Endothelial cell of umbilical vein (primary cell): ENCODE measurements around the gene RPS15A. TPM values are rescaled to one million over a fixed set of nuclear protein-coding genes. Genes with fewer than 3 reads are reported as not detected.

Source experiments
- BruUV-seq: library from RNA; stranded (reverse); fragments of 400-500 nt; replicated peaks from 2 replicates; lab custom pipeline; 2021; lab: Mats Ljungman, UMichigan
- CTCF ChIA-PET: fragments of 300-600, 350-600 bp; sonication (Branson Sonifier 250); formaldehyde crosslinking; loops from one replicate; lab custom pipeline; 2021; ENCODE audit warnings: antibody characterized with exemption, inconsistent platforms; lab: Charles Lee
- POLR2A ChIA-PET: fragments of 300-600, 350-600 bp; sonication (Branson Sonifier 250); formaldehyde crosslinking; loops from one replicate; lab custom pipeline; 2021; ENCODE audit warnings: antibody characterized with exemption, inconsistent platforms; lab: Charles Lee
- DNase-seq: peaks from one replicate; pipeline ENCODE4 v3.0.0-alpha.2; 2011; ENCODE audit warnings: low read depth, low spot score
- FAIRE-seq: peaks from 2 replicates; lab custom pipeline; 2011; peaks lifted over from hg19 to GRCh38; lab: Jason Lieb, UNC
- H2AFZ ChIP-seq: 2 replicates; pipeline ENCODE4 v1.6.0; 2012; ENCODE audit warnings: low read depth, low read length, control low read depth, inconsistent platforms
- H3K27ac ChIP-seq: 2 replicates; pipeline ENCODE4 v1.5.1; 2011; ENCODE audit warnings: low read depth, mild to moderate bottlenecking, control low read depth, low read length, moderate library complexity; ENCODE audit not compliant: insufficient read depth
- H3K27me3 ChIP-seq, 2 experiments: 2 replicates each; pipeline versions ENCODE4 v1.6.0 to v1.6.1; 2011; ENCODE audit warnings: low read length in 2 of 2, mixed read lengths in 1 of 2; ENCODE audit not compliant: control insufficient read depth in 2 of 2, insufficient read depth in 2 of 2
- H3K36me3 ChIP-seq, 2 experiments: 2 replicates in 1 of 2; 3 replicates in 1 of 2; pipeline ENCODE4 v1.5.1; 2011; ENCODE audit warnings: low read length in 2 of 2, mild to moderate bottlenecking in 1 of 2, moderate library complexity in 1 of 2; ENCODE audit not compliant: control insufficient read depth in 2 of 2, insufficient read depth in 2 of 2; ENCODE audit errors: extremely low read depth in 1 of 2
- H3K4me1 ChIP-seq: 3 replicates; pipeline ENCODE4 v1.5.1; 2011; ENCODE audit warnings: mild to moderate bottlenecking, low read length; ENCODE audit not compliant: control insufficient read depth, insufficient read depth; ENCODE audit errors: extremely low read depth
- H3K4me2 ChIP-seq: 2 replicates; pipeline ENCODE4 v1.6.1; 2011; ENCODE audit warnings: low read length, control low read depth, mixed read lengths; ENCODE audit not compliant: insufficient read depth
- H3K4me3 ChIP-seq, 3 experiments: fragments of 200-600 bp in 1 of 3; sonication (generic), shearing (Covaris generic) in 1 of 3; replicated peaks in 1 of 3; 2 replicates each; pipeline ENCODE4 v1.5.1; 2011 to 2016; ENCODE audit warnings: control low read depth in 3 of 3, low read length in 3 of 3, mild to moderate bottlenecking in 2 of 3, inconsistent platforms in 1 of 3, low read depth in 1 of 3, moderate library complexity in 1 of 3; ENCODE audit not compliant: insufficient read depth in 1 of 3
- H3K79me2 ChIP-seq: 2 replicates; pipeline ENCODE4 v1.6.0; 2012; ENCODE audit warnings: low read length, inconsistent platforms; ENCODE audit not compliant: control insufficient read depth, insufficient read depth
- H3K9ac ChIP-seq: replicated peaks from 2 replicates; pipeline ENCODE3; 2011; ENCODE audit warnings: low read length, control low read depth; ENCODE audit not compliant: insufficient read depth; ENCODE audit errors: extremely low read depth
- H3K9me1 ChIP-seq: replicated peaks from 3 replicates; pipeline ENCODE4 v1.6.0; 2011; ENCODE audit warnings: mild to moderate bottlenecking, low read length; ENCODE audit not compliant: control insufficient read depth, insufficient read depth; ENCODE audit errors: extremely low read depth
- H3K9me3 ChIP-seq: replicated peaks from 2 replicates; pipeline ENCODE4 v1.5.1; 2012; ENCODE audit warnings: low read length, inconsistent platforms; ENCODE audit not compliant: control insufficient read depth, insufficient read depth
- H4K20me1 ChIP-seq: replicated peaks from 2 replicates; pipeline ENCODE3; 2011; ENCODE audit warnings: mild to moderate bottlenecking, low read length; ENCODE audit not compliant: control insufficient read depth, insufficient read depth; ENCODE audit errors: extremely low read depth
- EZH2 ChIP-seq: IDR thresholded peaks from 2 replicates; pipeline ENCODE4 v1.6.1; 2012; ENCODE audit warnings: borderline replicate concordance, low read depth, mild to moderate bottlenecking, moderate library complexity, low read length, inconsistent platforms; ENCODE audit not compliant: severe bottlenecking
- FOS ChIP-seq: IDR thresholded peaks from 2 replicates; pipeline ENCODE4 v1.6.1; 2011; ENCODE audit warnings: mild to moderate bottlenecking, low read length, moderate library complexity, borderline replicate concordance; ENCODE audit not compliant: insufficient read depth
- GATA2 ChIP-seq: IDR thresholded peaks from 2 replicates; pipeline ENCODE4 v1.7.0; 2011; ENCODE audit warnings: low read depth, mild to moderate bottlenecking, moderate library complexity, mixed read lengths, low read length; ENCODE audit not compliant: insufficient read length, insufficient read depth
- MYC ChIP-seq: IDR thresholded peaks from one replicate; pipeline ENCODE4 v1.6.1; 2011; ENCODE audit warnings: mild to moderate bottlenecking, low read depth, low read length
- POLR2A ChIP-seq: IDR thresholded peaks from 2 replicates; pipeline ENCODE4 v1.6.1; 2012; ENCODE audit warnings: low read depth, mild to moderate bottlenecking, control low read depth, low read length
- POLR2AphosphoS5 ChIP-seq: IDR thresholded peaks from 2 replicates; pipeline ENCODE4 v1.6.1; 2012; ENCODE audit warnings: low read depth, mild to moderate bottlenecking, control low read depth, low read length, moderate library complexity; ENCODE audit not compliant: insufficient read depth
- dilution Hi-C: fragments of 300-500 bp; cut with MboI; formaldehyde crosslinking; loops from one replicate; pipeline ENCODE4 v1.15.0; 2019; ENCODE audit warnings: low sequenced_read_pairs; ENCODE audit not compliant: extremely low pct_ligation_motif_present
- intact Hi-C: fragments of 100-400 bp; cut with micrococcal nuclease; formaldehyde crosslinking; loops from one replicate; pipeline ENCODE4 v1.10.0; 2022
- polyA plus RNA-seq, 4 experiments: library from polyadenylated mRNA; depleted of rRNA in 3 of 4; stranded (reverse) in 3 of 4; unstranded in 1 of 4; fragments of >200 nt; gene quantifications; 2 replicates each; pipeline versions ENCODE4 v1.2.1 to v1.2.3, GENCODE V29; 2011 to 2012; ENCODE audit warnings: missing spikeins in 1 of 4
- total RNA-seq: library from RNA; stranded (reverse); gene quantifications from 2 replicates; pipeline ENCODE4 v1.2.3, GENCODE V29; 2021
- TF ChIP-seq, protein P1 (sequence below): IDR thresholded peaks from 2 replicates; pipeline ENCODE4 v1.6.1; 2011; ENCODE audit not compliant: insufficient read depth, insufficient read length

The RPS15A gene
- total and polyA plus RNA-seq, 2 donors (not counting 3 experiments of a cell fraction or from before 2014, with no cell fraction given) = 1,299 to 4,163 TPM

DNA sequence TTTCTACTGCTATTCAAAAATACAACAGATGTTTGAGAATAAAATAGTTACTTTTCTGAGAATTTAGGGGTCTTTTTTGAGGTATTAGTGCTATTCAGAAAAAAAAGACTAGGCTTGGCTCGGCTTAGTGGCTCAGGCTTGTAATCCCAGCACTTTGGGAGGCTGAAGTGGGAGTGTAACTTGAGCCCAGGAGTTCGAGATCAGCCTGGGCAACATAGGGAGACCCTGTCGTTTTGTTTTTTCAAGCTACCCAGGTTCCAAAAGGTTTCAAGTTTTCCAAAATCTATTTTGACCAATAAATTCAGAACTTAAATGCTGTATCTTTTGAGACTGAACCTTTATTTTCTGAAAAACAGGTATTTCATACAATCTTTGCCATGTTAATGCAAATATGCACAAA, 14.4 kb upstream of the RPS15A start:
- H3K27ac ChIP-seq = peak overlapping the region; percentile 75

More for the DNA sequence above, 14.4 kb upstream of the RPS15A start:
- DNase-seq (no peak), FAIRE-seq (peak; percentile 60)
- Histone ChIP-seq H2AFZ (no peak overlapping the region), H3K79me2 (peaks cover 23% of the 10 kb centered on the region), H3K4me3 (peak overlapping the region in 1 of 3 experiments; percentile 6), H3K36me3 (peaks cover 8% of the 10 kb centered on the region in 2 experiments), H3K9ac (peak overlapping the region; percentile 37), H3K4me1 (peaks cover 32% of the 10 kb centered on the region), H3K9me3 (no peaks in the 10 kb centered on the region), H3K27me3 (no peaks in the 10 kb centered on the region), H4K20me1 (peaks cover 10% of the 10 kb centered on the region), H3K4me2 (peak overlapping the region; percentile 65), H3K9me1 (no peaks in the 10 kb centered on the region)
- TF ChIP-seq EZH2 = no peak
- no peak for TF ChIP-seq FOS
- TF ChIP-seq MYC = no peak
- no peak for TF ChIP-seq POLR2A
- TF ChIP-seq, protein P1, sequence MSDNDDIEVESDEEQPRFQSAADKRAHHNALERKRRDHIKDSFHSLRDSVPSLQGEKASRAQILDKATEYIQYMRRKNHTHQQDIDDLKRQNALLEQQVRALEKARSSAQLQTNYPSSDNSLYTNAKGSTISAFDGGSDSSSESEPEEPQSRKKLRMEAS = no peak
- TF ChIP-seq GATA2 = no peak
- no peak for TF ChIP-seq POLR2AphosphoS5
- no TSS peak for BruUV-seq
- CTCF ChIA-PET = interaction anchor here (1.4 to 7.0 kb wide), 4 partner anchors 12 to 164 kb away, joined by 3 to 80 read pairs (median 4); partner anchors contain the start of gene RPS15A
- POLR2A ChIA-PET = interaction anchor here (0.6 to 1.4 kb wide), 2 partner anchors 15 to 66 kb away, joined by 5 to 10 read pairs; partner anchors contain the start of gene RPS15A
- intact Hi-C loops = loop anchor here (10.0 kb wide), 2 partner anchors 310 to 720 kb away; partner anchors contain the start of genes CCP110, GDE1 and ITPRIPL2
- dilution Hi-C loops = no loop called here
